Activated T-cell treated with anti-CD3 and anti-CD28 coated beads for 1 hour (primary cell): ENCODE data around the gene PLEKHN1.
"Not testable (repeated sequence)": the region's sequence is repeated elsewhere in the genome, so short reads cannot be mapped to it uniquely, and the experiment has no call there.

Source experiments
- DNase-seq: peaks from one replicate; pipeline ENCODE4 v3.0.0-alpha.2; 2020; ENCODE audit warnings: low read depth

The PLEKHN1 gene

GRCh38 chr1:1013105-1013921 lies 47.0 kb downstream of the PLEKHN1 start, which contains the start of gene ISG15:
ISG15 (plus strand) TSS chr1:1013497; CDS start chr1:1013574, 77 bp downstream.
- peak; percentile 87 for DNase-seq

DNA sequence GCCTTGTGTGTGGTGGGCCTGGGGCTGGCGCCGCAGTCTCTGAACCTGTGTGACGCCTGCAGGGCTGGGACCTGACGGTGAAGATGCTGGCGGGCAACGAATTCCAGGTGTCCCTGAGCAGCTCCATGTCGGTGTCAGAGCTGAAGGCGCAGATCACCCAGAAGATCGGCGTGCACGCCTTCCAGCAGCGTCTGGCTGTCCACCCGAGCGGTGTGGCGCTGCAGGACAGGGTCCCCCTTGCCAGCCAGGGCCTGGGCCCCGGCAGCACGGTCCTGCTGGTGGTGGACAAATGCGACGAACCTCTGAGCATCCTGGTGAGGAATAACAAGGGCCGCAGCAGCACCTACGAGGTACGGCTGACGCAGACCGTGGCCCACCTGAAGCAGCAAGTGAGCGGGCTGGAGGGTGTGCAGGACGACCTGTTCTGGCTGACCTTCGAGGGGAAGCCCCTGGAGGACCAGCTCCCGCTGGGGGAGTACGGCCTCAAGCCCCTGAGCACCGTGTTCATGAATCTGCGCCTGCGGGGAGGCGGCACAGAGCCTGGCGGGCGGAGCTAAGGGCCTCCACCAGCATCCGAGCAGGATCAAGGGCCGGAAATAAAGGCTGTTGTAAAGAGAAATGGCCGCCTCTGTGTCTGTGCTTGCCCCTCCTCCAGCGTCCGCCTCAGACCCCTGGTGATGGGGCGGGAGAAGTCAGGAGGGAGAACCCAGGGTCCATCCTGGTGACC lies 47.8 kb downstream of the PLEKHN1 start:
- DNase-seq = no peak

GRCh38 chr1:1014799-1015681 lies 48.8 kb downstream of the PLEKHN1 start:
- DNase-seq = no peak

- DNase-seq = not testable (repeated sequence)
Measured at GRCh38 chr1:1017397-1018320, 51.4 kb downstream of the PLEKHN1 start.

GRCh38 chr1:1018321-1018685 lies 52.0 kb downstream of the PLEKHN1 start:
- DNase-seq = not testable (repeated sequence)

- peak; percentile 73 for DNase-seq
Measured at GRCh38 chr1:1019122-1019999, 53.1 kb downstream of the PLEKHN1 start.

DNA sequence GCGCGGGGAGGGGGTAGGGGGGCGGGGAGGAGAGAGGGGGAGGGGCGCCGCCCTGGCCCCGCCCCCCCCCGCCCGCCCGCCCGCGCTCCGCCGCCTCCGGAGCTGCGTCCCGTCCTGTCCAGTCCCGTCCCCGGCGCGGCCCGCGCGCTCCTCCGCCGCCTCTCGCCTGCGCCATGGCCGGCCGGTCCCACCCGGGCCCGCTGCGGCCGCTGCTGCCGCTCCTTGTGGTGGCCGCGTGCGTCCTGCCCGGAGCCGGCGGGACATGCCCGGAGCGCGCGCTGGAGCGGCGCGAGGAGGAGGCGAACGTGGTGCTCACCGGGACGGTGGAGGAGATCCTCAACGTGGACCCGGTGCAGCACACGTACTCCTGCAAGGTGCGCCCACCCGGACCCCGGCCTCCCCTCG lies 53.7 kb downstream of the PLEKHN1 start, which contains the start of gene AGRN:
AGRN (plus strand) TSS at position 121 of the 405 bp plus-strand sequence; CDS start at position 174, 53 bp downstream.
- no peak for DNase-seq

DNA sequence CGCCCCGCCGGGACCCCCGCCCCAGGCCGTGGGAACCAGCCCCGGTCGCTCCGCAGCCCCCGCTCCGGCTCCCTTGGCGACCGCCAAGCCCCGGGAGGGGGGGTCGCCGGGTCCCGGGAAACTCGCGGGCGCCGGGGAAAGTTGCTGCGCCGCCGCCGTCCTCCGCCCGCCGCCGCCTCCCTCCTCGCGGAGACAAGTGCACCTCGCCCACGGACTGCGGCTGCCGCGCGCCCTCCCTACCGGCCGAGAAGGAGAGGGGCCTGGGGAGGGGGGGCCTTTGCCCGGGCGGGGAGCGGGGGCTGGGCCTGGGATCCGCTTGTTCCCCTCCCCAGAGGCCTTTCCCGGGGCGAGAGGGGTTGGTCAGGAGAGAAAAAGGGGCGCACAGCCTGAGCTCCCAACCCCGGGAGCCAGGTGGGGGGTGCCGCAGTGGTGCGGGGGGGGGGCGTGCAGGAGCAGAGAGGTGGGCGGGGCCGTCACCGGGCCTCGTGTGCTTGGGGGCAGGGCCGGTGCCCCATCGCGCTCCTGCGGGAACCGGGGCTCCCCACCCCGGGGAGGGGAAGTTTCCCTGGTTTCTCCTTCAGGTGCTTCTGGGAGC lies 54.2 kb downstream of the PLEKHN1 start:
- DNase-seq = no peak

DNA sequence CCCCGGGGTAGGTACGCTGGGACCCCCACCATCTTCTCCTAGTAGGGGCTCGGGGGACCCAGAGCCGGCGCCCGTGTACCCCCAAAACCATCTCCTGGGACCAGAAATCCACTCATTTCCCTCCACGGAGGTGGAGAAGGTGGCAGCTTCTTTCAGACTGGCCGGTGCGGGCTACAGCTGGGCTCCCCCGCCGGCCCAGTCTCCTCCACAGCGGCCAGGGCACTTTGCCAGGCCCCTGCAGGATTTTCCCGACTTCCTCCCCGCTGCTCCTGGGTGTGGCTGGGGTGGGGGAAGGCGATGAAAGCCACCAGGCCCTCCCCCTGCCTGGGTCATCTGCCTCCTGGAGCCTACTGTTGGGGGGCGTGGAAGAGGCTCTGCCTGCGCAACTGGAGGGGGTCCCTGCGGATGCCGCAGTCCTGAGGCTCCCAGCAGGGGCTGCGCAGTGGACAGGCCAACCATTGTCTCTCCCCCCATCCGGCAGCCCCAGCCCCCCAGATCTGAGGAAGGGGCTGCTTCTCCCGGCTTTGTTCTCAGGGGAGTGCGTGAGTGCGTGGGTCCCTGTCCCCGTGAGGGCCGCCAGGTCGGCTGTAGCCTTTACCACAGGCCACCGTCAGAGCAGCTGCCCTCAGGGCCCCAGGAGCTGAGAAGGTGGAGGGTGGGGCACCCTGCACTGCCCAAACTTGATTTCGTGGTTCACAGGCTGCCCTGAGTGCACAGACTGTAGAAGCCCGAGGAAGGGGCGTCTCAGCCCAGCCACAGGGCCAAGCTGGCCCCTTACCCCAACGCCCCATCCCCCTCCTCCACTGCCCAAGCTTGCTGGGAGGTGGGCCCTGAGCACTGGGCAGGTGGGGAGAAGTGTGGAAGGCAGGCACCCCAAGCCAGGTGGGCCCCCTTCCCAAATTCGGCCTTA lies 55.0 kb downstream of the PLEKHN1 start:
- DNase-seq = no peak

- no peak for DNase-seq
Measured at GRCh38 chr1:1021920-1022259, 55.6 kb downstream of the PLEKHN1 start.

- DNase-seq = no peak
Measured at GRCh38 chr1:1022302-1023009, 56.2 kb downstream of the PLEKHN1 start.

DNA sequence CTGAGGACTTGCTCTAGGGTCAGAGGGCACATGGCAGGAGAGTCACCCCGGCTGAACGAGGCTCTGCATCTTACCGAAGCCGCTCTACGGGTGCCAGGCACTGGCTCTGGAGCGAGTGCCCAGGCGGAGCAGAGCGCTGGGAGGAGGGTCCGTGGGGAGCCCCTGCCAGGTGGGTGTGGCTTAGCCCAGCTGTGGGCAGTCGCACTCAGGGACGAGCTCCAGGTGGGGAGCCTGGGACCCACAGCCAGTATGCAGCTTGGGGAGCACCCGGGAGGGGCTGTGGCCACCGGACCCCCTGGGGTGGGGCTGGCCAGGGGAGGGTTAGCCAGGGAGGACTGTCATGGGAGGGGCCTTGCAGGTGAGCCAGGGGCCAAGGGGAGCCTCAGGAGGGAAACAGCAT lies 57.4 kb downstream of the PLEKHN1 start:
- no peak for DNase-seq

DNA sequence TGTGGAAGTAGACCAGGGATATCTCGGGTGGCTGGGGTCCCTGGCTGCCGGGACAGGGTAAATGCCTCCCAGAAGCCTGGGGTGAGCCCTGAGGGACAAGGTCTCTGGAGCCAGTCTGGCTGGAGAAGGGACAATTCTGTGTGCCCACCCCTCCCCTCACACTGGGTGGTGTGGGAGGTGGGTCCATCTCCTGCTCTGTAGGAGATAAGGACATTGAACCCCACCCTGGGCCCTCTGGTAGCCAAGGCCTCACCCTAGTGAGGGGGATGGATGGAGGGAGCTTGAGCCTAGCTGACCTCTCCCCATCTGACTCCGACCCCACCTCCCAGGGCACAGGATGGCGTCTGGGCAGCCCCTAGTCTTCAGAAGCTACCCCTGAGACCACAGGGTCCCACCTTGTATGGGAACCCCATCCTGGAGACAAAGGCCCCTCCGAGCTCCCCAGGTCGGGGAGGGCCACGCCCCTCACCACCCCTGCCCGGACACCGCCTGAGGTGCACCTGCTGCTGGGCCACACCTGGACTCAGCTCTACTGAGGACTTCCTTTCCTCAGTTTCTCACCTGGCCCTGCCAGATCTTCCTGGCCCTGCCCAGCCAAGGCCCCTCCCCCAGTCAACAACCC lies 58.0 kb downstream of the PLEKHN1 start:
- DNase-seq = no peak

DNA sequence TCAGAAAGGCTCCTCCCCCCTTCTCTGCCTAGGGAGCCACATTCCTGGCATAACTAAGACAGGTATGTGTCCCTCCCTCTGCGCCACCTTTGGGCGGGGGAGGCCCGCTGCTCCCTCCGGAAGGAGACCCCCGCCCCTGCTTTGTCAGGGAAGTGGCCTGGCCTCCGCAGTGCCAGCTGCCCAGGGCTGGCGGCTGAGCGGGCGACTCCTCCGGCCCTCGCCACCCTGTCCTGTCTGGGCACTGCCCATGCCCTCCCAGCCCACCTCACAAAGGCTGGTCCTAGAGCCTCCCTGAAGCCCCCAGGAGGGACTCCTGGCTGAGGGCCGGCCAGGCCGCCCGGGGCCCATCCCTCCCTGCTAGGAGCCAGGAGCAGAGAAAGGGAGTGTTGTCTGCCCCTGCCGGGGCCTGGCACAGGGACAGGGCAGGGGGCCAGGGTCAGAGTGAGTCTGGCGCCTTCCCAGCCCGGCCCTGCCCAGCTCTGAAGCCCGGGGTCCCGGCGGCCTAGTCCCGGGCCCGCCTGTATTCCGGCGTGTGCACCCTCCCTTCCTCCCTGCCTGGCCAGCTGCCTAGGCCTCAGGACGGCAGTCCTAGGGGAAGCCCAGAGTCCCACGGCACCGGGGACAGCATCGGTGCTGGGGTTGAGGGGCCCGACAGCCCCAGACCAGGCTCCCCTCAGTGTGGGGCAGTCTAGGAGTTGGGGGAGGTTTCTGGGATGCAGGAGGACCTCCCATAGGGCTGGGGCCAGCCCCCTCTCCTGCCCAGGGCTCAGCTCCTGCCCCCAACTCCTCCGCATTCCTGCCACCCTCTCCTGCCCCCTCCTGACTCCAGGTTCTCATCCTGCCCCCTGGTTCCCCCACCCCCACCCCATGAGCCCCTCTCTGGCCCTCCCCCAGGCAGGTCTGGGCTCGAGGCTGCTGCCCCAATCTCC lies 58.8 kb downstream of the PLEKHN1 start:
- no peak for DNase-seq
